Astrocyte (in vitro differentiated cells and primary cell): ENCODE results near the gene GNAI3. TPM values are rescaled to one million over a fixed set of nuclear protein-coding genes. Genes with fewer than 3 reads are reported as not detected.

Source experiments
- DNase-seq: peaks from one replicate; pipeline ENCODE4 v3.0.0-alpha.2; 2010; ENCODE audit warnings: low read depth
- FAIRE-seq: peaks from 2 replicates; lab custom pipeline; 2011; peaks lifted over from hg19 to GRCh38; lab: Jason Lieb, UNC
- H2AFZ ChIP-seq: 2 replicates; pipeline ENCODE4 v1.6.0; 2012; ENCODE audit warnings: low read depth, low read length, inconsistent platforms
- H3K27ac ChIP-seq: 2 replicates; pipeline ENCODE4 v1.5.1; 2011; ENCODE audit warnings: low read depth, low read length, inconsistent platforms
- H3K27me3 ChIP-seq: 2 replicates; pipeline ENCODE4 v1.6.0; 2011; ENCODE audit warnings: low read length, inconsistent platforms; ENCODE audit not compliant: insufficient read depth
- H3K36me3 ChIP-seq: 2 replicates; pipeline ENCODE4 v1.5.1; 2011; ENCODE audit warnings: low read length, inconsistent platforms; ENCODE audit not compliant: insufficient read depth
- H3K4me1 ChIP-seq: 2 replicates; pipeline ENCODE4 v1.5.1; 2011; ENCODE audit warnings: low read length, inconsistent platforms; ENCODE audit not compliant: insufficient read depth
- H3K4me2 ChIP-seq: 2 replicates; pipeline ENCODE4 v1.6.0; 2012; ENCODE audit warnings: low read length, inconsistent platforms
- H3K4me3 ChIP-seq: 2 replicates; pipeline ENCODE4 v1.5.1; 2011; ENCODE audit warnings: low read depth, mild to moderate bottlenecking, low read length, inconsistent platforms; ENCODE audit not compliant: insufficient read depth
- H3K79me2 ChIP-seq: 2 replicates; pipeline ENCODE4 v1.6.0; 2012; ENCODE audit warnings: mild to moderate bottlenecking, low read length, inconsistent platforms; ENCODE audit not compliant: insufficient read depth
- H3K9ac ChIP-seq: 2 replicates; pipeline ENCODE4 v1.6.0; 2012; ENCODE audit warnings: mild to moderate bottlenecking, low read length, inconsistent platforms
- H3K9me3 ChIP-seq: 2 replicates; pipeline ENCODE4 v1.5.1; 2012; ENCODE audit warnings: low read depth, mild to moderate bottlenecking, low read length, inconsistent platforms; ENCODE audit not compliant: insufficient read depth
- H4K20me1 ChIP-seq: 2 replicates; pipeline ENCODE4 v1.6.0; 2012; ENCODE audit warnings: low read length, inconsistent platforms; ENCODE audit not compliant: insufficient read depth
- H3K27ac Mint-ChIP-seq: one replicate; pipeline ENCODE4 v1.8.0; 2021; ENCODE audit warnings: mild to moderate bottlenecking, mixed read lengths; ENCODE audit not compliant: unreplicated experiment
- H3K27me3 Mint-ChIP-seq: one replicate; pipeline ENCODE4 v1.8.0; 2021; ENCODE audit warnings: low read depth, mixed read lengths; ENCODE audit not compliant: unreplicated experiment
- H3K36me3 Mint-ChIP-seq: one replicate; pipeline ENCODE4 v1.8.0; 2021; ENCODE audit warnings: low read depth, mixed read lengths; ENCODE audit not compliant: unreplicated experiment
- H3K4me1 Mint-ChIP-seq: one replicate; pipeline ENCODE4 v1.8.0; 2021; ENCODE audit warnings: low read depth, mixed read lengths; ENCODE audit not compliant: unreplicated experiment
- H3K4me3 Mint-ChIP-seq: one replicate; pipeline ENCODE4 v1.8.0; 2021; ENCODE audit warnings: mild to moderate bottlenecking, moderate library complexity, mixed read lengths; ENCODE audit not compliant: unreplicated experiment
- H3K9me3 Mint-ChIP-seq: one replicate; pipeline ENCODE4 v1.8.0; 2021; ENCODE audit warnings: mild to moderate bottlenecking, mixed read lengths; ENCODE audit not compliant: unreplicated experiment
- EZH2 ChIP-seq: IDR thresholded peaks from 2 replicates; pipeline ENCODE4 v1.6.1; 2012; ENCODE audit warnings: mild to moderate bottlenecking, low read length, inconsistent platforms; ENCODE audit not compliant: insufficient read depth
- total RNA-seq: library from RNA; stranded (reverse); gene quantifications from 2 replicates; pipeline ENCODE4 v1.2.1, GENCODE V29; 2021
- TF ChIP-seq, protein P1 (sequence below): IDR thresholded peaks from 2 replicates; pipeline ENCODE4 v1.5.1; 2011; ENCODE audit warnings: low read depth, mild to moderate bottlenecking, inconsistent platforms, low read length, moderate library complexity; ENCODE audit not compliant: insufficient read depth

The GNAI3 gene
- total RNA-seq, 1 donor from 2014 or later, result 16.1 TPM

GRCh38 chr1:109622137-109622892 is 73.9 kb downstream of the GNAI3 start:
- H3K4me3 ChIP-seq, result peak overlapping the region; percentile 79
- TF ChIP-seq, protein P1, sequence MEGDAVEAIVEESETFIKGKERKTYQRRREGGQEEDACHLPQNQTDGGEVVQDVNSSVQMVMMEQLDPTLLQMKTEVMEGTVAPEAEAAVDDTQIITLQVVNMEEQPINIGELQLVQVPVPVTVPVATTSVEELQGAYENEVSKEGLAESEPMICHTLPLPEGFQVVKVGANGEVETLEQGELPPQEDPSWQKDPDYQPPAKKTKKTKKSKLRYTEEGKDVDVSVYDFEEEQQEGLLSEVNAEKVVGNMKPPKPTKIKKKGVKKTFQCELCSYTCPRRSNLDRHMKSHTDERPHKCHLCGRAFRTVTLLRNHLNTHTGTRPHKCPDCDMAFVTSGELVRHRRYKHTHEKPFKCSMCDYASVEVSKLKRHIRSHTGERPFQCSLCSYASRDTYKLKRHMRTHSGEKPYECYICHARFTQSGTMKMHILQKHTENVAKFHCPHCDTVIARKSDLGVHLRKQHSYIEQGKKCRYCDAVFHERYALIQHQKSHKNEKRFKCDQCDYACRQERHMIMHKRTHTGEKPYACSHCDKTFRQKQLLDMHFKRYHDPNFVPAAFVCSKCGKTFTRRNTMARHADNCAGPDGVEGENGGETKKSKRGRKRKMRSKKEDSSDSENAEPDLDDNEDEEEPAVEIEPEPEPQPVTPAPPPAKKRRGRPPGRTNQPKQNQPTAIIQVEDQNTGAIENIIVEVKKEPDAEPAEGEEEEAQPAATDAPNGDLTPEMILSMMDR, result no peak
- TF ChIP-seq EZH2, result no peak
- H3K27me3 ChIP-seq, result no peaks in the 10 kb centered on the region
- peak overlapping the region; percentile 73 for H3K27ac Mint-ChIP-seq
- no peaks in the 10 kb centered on the region for H3K36me3 ChIP-seq
- no peak for FAIRE-seq
- no peak overlapping the region for H3K27ac ChIP-seq
- peaks cover 75% of the 10 kb centered on the region for H3K79me2 ChIP-seq
- H3K4me1 Mint-ChIP-seq, result peaks cover 40% of the 10 kb centered on the region
- H3K9ac ChIP-seq, result peak overlapping the region; percentile 97
- no peaks in the 10 kb centered on the region for H3K9me3 ChIP-seq
- peak overlapping the region; percentile 93 for H3K4me2 ChIP-seq
- H3K4me1 ChIP-seq, result peaks cover 37% of the 10 kb centered on the region
- peak overlapping the region; percentile 99 for H3K4me3 Mint-ChIP-seq
- peaks cover 58% of the 10 kb centered on the region for H4K20me1 ChIP-seq
- H2AFZ ChIP-seq, result no peak overlapping the region
- H3K36me3 Mint-ChIP-seq, result peaks cover 12% of the 10 kb centered on the region
- DNase-seq, result no peak
- no peaks in the 10 kb centered on the region for H3K27me3 Mint-ChIP-seq
- H3K9me3 Mint-ChIP-seq, result peaks cover 2% of the 10 kb centered on the region

DNA sequence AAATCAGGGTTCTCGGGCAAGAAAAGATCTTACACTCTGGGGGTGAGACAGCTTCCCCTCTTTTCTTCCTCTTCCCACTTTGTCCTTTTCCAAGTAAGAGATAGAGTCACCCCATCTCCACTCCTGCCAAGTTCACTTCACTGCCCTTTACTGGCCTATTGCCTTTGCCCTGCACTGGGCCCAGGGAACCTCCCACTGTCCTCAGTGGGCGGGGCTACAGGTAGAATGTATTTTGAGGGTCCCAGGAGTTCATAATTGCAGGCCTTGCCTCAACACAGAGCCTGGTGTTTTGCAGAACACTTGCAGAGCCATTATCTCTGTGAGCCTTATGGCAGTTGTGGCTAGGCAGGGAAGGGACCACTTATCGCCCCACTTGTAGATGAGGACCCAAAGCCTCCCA is 74.5 kb downstream of the GNAI3 start:
- H3K9me3 Mint-ChIP-seq, result no peaks in the 10 kb centered on the region
- no peak for DNase-seq
- no peaks in the 10 kb centered on the region for H3K27me3 Mint-ChIP-seq
- no peak for FAIRE-seq
- H3K4me3 Mint-ChIP-seq, result peak overlapping the region; percentile 99
- no peak for TF ChIP-seq EZH2
- TF ChIP-seq, protein P1, result no peak
- Histone ChIP-seq H4K20me1 (peaks cover 63% of the 10 kb centered on the region), H3K4me1 (peaks cover 31% of the 10 kb centered on the region), H3K27ac (no peak overlapping the region), H2AFZ (no peak overlapping the region), H3K27me3 (no peaks in the 10 kb centered on the region), H3K4me2 (peak overlapping the region; percentile 93), H3K9me3 (no peaks in the 10 kb centered on the region), H3K79me2 (peaks cover 75% of the 10 kb centered on the region), H3K36me3 (peaks cover 5% of the 10 kb centered on the region), H3K4me3 (no peak overlapping the region), H3K9ac (no peak overlapping the region)
- peaks cover 35% of the 10 kb centered on the region for H3K4me1 Mint-ChIP-seq
- no peak overlapping the region for H3K27ac Mint-ChIP-seq
- H3K36me3 Mint-ChIP-seq, result peaks cover 14% of the 10 kb centered on the region

DNA sequence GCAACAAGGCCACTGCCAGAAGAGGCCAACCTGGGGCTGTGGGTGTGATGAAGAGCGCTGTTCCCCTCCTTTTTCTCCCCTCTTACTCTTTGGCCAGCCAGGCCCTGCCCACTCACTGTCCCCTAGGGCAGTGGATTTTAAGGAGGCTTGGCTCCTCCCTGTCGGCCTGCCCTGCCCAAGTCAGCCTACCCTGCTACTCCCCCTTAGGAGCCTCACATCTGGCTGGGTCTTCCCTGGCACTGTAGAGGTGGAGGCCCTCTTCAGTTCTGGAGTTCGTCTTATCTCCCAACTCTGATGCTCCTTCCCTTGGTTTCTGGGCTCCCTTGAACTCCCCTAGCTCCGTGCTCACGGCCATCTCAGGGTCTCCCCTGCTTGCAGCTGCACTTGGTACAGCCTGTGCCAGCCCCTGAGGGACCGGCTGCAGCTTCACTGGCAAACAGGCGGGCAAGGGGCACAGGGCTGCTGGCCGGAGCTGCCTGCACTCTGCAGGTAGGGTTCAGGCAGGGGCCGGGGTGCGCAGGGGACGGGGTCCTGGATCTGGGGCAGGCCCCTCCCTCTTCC is 75.3 kb downstream of the GNAI3 start:
- H3K9me3 Mint-ChIP-seq, result no peaks in the 10 kb centered on the region
- Histone ChIP-seq H3K9me3 (no peaks in the 10 kb centered on the region), H3K27ac (no peak overlapping the region), H3K9ac (peak overlapping the region; percentile 11), H3K36me3 (peaks cover 7% of the 10 kb centered on the region), H3K4me2 (peak overlapping the region; percentile 93), H3K27me3 (no peaks in the 10 kb centered on the region), H2AFZ (no peak overlapping the region), H4K20me1 (peaks cover 69% of the 10 kb centered on the region), H3K79me2 (peaks cover 75% of the 10 kb centered on the region), H3K4me1 (peaks cover 35% of the 10 kb centered on the region), H3K4me3 (no peak overlapping the region)
- FAIRE-seq (no peak), DNase-seq (no peak)
- no peak overlapping the region for H3K27ac Mint-ChIP-seq
- H3K27me3 Mint-ChIP-seq, result no peaks in the 10 kb centered on the region
- H3K36me3 Mint-ChIP-seq, result peaks cover 17% of the 10 kb centered on the region
- H3K4me1 Mint-ChIP-seq, result peaks cover 33% of the 10 kb centered on the region
- TF ChIP-seq, protein P1, result no peak
- TF ChIP-seq EZH2, result no peak
- no peak overlapping the region for H3K4me3 Mint-ChIP-seq
